HG02981 (cell line): ENCODE results near the gene ZMYM2.

Source experiments
- ATAC-seq: cut with Tn5 transposase; IDR thresholded peaks from one replicate; pipeline ENCODE4 v1.9.1; 2021; ENCODE audit warnings: mild to moderate bottlenecking, moderate library complexity; ENCODE audit not compliant: unreplicated experiment

ZMYM2 gene

DNA sequence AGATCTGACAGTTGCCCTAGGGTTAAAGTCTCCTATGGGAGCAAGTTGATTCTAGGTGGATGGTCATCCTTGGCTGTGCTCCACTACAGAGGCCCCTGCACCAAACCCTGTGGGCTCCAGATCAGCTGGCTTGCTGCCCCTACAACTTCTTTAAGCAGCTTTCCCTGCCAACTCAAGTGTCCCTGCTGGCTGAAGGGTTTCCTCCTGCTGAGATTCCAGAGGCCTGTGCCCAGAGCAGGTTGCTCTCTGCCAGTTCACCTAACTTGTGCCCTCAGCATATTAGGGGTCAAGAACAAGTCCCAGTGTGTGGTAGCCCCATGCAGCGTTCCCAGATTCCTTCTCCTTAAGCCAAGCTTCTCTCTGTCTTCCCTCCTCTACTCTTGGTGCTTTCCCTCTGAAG, 85.6 kb downstream of the ZMYM2 start:
- ATAC-seq, result no peak

GRCh38 chr13:20045950-20046548, 87.5 kb downstream of the ZMYM2 start:
- ATAC-seq, result no peak

DNA sequence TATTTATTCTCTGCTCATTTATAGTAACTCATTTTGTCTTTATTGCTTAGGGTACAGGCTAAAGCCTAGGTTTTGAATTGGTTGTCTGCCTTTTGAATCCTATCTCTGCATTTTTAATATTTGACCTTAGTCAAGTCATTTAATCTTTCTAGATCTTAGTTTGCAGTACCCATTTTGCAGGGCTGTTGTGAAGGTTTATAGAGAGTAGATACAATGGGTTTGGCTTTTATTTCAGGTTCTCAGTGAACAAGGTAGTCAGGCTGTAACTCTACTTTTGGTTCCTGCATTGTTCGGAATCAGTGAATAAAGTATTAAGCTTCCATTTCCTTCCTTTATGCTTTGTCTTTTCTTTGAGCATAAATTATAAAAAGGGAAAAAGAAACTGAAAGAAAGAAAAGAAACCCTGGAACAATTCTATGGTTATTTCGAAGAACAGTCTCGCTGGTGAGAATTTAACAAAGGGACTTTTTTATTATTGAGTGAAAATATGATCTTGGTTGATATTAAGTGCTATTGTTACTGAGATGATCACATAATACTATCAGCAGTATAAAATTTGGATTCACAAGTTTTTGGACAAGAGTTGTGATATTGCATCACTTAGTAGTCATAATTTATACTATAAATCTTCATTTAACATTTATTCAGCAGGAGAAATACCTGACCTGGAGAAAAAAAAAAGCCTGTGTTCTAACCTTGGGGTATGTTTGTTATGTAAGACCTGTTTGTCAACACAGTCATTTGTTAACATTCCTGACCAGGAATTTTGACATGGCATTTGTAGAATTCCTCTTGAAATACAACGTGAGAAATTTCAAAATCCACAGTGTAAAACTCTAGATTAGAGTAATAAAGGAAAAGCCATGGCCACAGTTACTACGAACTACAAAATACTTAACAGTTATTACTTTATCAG, 91.3 kb downstream of the ZMYM2 start:
- no peak for ATAC-seq

DNA sequence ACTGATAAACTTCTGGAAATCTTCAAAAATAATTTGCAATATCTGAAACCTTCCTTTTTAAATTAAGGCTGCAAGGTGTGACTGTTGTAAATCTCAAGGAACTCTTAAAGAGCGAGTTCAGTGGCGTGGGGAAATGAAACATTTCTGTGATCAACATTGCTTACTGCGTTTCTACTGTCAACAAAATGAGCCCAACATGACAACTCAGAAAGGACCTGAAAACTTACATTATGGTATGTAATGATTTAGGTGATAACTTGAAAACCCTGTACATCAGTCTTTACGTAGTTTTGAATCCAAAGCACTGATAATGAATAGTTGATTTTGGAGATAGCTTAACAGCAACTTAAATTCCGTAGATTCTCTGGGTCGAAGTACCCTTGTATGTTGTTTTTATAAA, 92.8 kb downstream of the ZMYM2 start:
- no peak for ATAC-seq

GRCh38 chr13:20053016-20053415, 94.5 kb downstream of the ZMYM2 start:
- ATAC-seq, result no peak

- ATAC-seq, result no peak
Observed at GRCh38 chr13:20053891-20054290, 95.4 kb downstream of the ZMYM2 start.

DNA sequence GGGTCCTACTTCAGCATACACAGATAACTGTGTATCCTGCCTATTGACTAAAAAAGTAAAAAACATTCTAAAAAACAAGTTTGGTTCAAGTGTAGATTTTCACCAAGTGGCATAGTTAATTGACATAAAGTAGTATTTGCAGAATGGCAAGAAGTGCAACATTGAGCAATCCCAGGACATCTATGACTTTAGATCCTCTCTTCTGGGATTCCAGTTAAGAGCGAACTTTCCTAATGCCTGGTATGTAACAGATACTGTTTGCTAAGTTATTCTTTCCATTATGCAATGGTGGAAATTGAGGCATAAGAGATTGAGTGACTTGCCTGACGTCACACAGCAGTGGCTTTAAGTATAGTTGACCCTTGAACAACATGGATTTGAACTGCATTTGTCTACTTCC, 96.1 kb downstream of the ZMYM2 start:
- ATAC-seq, result no peak

DNA sequence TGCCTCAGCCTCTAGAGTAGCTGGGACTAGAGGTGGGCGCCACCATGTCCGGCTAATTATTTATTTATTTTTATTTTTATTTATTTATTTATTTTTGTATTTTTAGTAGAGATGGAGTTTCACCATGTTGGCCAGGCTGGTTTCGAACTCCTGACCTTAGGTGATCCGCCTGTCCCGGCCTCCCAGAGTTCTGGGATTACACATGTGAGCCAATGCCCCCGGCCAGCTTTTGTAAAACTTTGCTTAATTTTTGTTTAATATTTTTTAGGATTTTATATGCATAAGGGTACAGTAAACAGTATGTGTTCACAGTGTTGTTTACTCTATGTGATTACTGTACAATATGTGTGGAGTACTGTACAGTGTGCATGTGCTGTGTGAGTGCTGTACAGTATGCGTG, 98.7 kb downstream of the ZMYM2 start:
- no peak for ATAC-seq

DNA sequence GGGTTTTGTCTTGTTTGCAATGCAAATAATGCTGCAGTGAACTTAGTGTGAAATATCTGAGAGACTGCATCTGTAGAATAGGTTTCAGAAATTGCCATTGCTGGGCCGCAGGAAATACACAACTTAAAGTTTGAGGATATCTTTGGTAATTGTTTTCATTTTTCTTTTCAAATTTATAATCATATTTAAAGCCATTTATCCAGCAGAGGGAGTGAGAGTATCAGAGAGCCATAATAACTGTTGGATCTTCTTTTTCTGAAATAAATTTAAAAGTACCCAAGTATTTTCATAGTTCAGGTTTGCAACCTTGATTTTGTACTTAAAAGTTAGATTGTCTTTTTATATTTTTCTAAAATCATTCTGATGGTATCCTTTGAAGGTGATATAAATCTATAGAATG, 99.4 kb downstream of the ZMYM2 start:
- no peak for ATAC-seq

DNA sequence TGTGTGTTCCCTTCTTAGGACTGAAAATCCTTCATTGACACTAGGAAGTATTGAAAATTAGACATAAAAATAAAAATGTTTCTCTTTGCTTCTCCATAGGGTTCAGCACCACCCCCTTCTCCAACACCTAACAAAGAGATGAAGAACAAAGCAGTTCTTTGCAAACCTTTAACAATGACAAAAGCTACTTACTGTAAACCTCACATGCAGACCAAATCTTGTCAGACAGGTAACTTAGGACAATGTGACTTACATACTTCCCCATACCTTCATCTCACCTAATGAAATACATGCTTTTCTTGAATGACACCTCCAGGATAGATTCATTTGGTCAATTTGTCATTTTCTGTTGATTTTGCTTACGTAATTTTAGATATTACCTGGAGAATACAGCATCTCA, 99.9 kb downstream of the ZMYM2 start:
- no peak for ATAC-seq

DNA sequence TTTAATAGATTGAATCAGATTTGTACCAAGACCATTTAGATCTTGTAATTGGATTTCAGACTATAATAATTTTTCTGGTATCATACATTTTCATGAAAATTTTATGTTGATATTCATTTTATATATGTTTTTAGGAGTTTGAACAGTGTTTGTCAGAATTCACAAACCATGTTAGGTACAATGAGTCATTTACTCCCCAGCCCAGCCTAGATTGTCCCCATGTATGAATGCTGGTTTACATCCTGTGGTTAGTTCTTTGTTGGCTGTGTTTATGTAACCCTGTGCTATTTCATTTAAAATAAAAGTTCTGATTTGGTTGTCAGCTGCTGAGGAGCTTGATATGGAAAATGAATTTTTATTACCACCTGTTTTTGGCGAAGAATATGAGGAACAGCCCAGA, 105.6 kb downstream of the ZMYM2 start:
- ATAC-seq, result no peak

DNA sequence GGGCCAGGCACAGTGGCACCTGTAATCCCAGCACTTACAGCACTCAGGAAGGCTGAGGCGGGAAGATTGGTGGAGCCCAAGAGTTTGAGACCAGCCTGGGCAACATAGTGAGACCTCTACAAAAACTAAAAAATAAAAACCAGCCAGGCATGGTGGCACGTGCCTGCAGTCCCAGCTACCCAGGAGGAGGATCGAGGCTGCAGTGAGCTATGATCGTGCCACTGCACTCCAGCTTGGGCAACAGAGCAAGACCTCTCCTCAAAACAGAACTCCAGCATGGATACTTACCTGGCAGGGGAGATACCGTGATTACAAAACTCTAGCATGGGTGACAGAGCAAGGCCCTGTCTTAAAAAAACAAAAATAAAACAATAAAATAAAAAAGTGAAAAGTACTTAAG, 107.0 kb downstream of the ZMYM2 start:
- ATAC-seq, result no peak

DNA sequence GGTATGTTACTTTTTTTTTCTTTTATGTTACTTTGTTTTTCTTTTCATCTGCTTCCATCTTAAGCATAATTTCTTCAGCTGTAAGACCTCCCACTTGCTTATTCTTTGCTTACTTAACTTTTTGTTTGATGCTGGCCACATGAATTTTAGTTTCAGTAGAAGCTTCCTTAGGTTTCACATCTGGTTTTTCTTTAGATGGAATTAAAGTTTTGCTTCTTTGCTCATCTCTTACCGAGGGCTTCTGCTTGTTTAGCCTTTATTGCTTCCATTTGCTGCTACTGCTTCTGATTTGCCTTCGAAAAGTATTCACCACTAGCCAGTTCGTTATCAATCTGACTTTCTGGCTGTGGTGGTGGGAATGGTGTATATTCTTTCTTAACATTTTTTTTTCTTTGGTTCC, 111.4 kb downstream of the ZMYM2 start:
- no peak for ATAC-seq

- no peak for ATAC-seq
Observed at GRCh38 chr13:20073775-20074174, 115.2 kb downstream of the ZMYM2 start.

DNA sequence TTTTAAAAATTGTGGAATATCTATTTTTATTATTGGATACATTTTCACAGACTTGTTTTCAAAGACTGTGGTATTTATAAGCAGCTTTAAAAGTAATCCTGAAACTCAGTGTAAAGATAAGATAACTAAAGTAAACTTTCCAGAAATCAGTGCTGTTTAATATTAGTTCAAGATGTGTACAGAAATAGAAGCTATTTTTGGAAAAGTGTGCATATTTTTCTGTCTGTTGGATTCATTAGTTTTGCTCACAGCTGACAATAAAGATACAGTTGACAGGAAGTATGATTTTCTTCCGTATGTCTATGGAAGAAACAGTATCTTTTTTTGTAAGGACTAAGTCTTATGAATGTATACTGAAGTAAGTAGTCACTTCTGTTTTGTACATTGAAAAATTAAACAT, 116.4 kb downstream of the ZMYM2 start:
- no peak for ATAC-seq

GRCh38 chr13:20077086-20077485, 118.6 kb downstream of the ZMYM2 start:
- ATAC-seq, result no peak

DNA sequence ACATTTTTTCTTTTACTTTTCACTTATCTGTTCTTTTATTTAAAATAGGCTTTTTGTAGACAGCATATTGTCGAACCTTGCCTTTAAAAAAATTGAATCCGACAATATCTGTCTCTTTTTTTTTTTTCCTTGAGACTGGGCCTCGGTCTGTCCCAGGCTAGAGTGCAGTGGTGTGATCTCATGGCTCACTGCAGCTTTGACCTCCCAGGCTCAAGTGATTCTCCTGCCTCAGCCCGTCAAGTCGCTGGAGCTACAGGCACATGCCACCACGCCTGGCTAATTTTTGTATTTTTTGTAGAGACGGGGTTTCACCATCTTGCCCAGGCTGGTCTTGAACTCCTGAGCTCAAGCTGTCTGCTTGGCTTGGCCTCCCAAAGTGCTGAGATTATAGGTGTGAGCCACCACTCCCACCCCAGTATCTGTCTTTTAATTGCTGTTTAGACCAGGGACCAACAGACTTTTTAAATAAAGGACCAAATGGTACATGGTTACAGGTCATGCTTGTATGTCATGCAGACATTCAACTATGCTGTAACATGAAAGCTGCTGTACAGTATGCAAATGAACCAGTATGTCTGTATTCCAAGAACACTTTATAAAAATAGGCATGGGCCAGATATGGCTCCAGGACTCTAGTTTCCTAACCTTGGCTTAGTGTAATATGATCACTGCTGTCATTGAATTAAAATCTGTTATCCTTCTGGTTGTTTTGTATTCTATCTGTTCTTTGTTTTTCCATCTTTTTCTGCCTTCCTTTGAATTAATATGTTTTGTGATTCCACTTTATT, 122.0 kb downstream of the ZMYM2 start:
- ATAC-seq, result no peak

- no peak for ATAC-seq
Observed at GRCh38 chr13:20090349-20090748, 131.8 kb downstream of the ZMYM2 start.

DNA sequence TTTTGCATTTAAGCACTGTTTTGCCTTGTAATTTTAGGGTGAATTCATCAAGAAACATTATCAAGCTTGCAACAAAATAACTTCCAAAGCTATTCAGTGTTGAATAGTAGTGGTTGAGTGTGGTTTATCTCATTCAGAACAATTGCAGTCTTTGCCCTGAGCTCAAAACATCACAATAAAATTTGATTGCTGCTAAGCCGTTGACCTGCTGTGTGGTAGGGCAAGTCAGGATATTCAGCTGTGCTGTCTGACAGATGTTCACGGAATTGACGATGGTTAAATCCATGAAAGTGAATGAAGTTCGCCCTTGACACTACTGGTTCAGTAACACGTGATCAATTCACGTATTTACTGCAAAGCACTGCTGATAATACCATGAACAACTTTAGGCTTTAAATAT, 135.4 kb downstream of the ZMYM2 start:
- no peak for ATAC-seq

- ATAC-seq, result no peak
Observed at GRCh38 chr13:20099319-20099718, 140.8 kb downstream of the ZMYM2 start.

GRCh38 chr13:20101467-20102316, 143.2 kb downstream of the ZMYM2 start:
- ATAC-seq, result no peak
